GM18909 (cell line): ENCODE data around the gene AATF.

ENCODE experiments used
- ATAC-seq: cut with Tn5 transposase; IDR thresholded peaks from one replicate; pipeline ENCODE4 v1.9.1; 2021; ENCODE audit warnings: mild to moderate bottlenecking; ENCODE audit not compliant: unreplicated experiment, poor library complexity

Gene AATF

DNA sequence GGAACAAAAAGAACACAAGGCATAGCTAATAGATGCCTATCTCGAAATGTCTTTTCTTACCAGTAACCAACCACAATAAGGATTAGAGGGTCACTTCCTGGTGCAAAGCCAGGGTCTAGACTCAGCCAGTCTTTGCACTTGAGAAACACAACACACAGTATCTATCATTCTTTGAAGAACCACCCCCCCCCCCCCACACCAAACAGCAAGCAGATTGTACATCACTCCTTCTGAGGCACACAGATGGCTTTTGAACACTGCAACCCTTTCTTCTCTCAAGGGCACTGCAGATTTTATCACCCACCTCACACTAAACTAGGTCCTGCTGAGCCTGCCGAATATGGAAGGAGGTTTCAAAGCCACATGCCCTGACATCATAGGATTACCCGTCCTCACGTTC lies 145.6 kb downstream of the AATF start:
- no peak for ATAC-seq

DNA sequence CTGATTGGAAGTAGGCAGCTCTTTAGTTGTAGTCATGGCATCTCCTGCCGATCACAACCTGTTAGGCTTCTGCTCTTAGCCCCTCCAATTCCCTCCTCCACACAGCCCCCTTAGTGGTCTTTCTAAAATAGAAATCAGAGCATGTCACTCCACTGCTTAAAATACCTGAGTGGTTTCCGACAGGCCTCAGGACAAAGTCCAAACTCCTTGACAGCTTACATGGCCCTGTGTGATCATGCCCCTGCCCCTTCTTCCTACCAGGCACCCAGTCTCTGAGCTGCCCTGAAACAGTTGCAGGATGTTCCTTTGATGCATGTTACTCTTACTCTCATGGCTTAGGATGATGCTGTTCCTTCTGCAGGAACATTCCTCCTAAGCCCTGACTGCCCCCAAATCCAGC lies 147.3 kb downstream of the AATF start:
- no peak for ATAC-seq

DNA sequence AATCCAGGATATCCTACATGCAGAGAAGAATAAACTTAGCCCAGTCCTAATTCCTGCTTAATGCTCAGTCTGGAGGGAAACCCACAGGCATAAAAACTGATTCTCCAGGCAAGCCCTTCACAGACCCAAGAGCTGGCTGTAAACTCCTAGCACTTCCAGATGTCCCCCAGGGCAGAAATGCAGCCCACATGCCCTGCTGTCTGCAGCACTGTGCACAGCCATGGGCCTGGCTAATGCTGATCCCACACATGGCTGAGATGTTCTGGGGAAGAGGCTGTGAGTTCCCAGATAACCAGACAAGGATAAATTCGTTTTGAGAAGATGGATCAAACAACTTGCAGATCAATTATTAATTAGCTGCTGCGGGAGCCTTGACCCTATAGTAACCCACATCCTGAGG lies 148.4 kb downstream of the AATF start:
- no peak for ATAC-seq

DNA sequence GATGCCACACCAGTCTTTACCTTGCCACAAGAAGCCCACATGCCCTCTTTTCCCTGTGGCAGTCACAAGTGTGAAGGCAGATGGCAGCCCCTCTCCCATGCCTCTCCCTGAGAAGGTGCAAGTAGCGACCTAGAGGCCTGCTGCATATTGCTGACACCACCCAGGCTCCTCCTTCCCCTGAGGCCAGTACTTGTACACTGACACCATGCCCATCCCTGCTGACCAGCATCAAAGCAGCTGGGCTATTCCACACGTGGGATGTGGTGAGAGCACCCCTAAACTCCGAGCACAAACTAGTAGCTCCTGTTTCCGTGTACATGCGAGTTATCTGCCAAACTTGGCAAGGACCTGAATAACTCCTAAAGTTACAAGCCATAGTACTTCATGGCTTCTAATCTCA lies 149.4 kb downstream of the AATF start:
- ATAC-seq = no peak

DNA sequence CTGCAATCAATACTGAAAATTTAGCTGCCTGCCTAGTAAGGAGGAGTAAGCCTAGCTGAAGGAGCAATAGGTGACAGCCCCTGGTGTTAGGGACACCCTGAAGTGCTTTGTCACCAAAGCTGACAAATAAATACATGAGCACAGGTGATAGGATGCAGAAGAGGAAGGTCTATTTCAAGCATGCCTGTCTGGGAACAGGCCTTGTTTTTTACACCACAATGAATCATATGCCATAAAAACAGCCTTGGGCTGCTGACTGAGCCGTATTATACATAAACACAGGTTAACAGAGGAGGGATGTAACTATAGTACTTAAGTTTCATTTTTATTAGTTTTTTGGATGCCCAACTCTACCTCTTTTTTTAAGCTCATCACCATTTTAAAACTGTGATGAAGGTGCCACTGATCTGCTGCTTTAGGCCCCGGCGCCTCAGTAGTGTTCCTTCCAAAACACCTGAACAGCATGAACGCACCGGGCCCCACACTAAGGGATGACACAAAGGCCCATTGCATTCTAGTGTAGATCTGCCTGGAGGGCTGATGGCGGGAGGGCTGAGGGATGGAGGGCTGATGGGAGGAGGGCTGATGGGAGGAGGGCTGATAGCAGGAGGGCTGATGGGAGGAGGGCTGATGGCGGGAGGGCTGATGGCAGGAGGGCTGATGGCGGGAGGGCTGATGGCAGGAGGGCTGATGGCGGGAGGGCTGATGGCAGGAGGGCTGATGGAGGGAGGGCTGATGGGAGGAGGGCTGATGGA lies 150.3 kb downstream of the AATF start:
- no peak for ATAC-seq

DNA sequence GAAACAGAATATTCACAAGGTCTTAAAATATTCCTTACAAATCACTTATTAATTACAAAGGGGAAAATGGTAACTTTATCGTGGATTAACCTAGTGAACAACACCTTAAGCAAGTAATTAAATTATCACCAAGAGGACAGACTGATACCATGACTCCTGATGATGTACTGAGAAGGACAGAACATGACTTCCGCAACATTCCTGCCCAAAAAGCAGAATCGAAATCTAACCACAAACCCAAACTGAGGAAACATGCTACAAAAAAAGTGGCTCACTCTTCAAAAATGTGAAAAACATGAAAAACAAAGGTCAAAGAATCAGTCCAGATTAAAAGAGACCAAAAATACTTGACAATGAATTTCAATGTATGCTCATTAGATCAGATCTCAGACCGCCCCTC lies 151.5 kb downstream of the AATF start:
- no peak for ATAC-seq

DNA sequence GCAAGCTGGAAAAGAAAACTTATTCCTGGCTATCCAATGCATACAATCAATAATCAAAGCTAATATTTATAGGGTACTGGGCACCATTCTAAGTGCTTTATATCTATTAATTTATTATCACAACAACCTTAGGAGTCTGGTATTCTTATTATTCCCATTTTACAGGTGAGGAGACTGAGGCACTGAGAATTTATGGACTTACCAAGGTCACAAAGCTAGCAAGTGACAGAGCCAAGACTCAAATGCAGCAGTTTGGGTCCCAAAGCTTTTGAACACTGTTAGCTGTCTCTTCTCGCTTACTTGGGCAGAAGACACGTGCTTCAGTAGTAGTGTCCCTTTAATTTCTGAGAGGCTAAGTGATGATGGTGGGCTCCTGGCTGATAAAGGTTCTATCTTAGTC lies 152.6 kb downstream of the AATF start:
- no peak for ATAC-seq

DNA sequence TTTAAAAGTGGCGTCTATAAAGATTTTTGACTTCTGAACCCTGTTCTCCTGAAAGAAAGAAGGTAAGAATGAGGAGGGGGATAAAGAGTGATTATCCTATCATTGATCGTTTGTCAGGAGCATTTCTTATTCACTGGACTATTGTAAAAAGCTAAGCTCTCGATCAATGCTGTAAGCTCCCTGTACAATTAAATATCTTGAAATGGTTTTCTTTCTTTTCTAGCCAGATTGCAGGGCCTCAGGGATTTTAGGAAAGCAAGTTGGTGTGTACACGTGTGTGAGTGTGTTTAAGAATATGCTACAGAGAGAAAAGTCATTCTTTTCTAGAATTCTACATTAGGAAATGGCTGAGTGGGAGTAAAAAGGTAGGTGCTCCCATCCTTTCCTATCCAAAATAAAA lies 154.5 kb downstream of the AATF start:
- ATAC-seq = no peak

DNA sequence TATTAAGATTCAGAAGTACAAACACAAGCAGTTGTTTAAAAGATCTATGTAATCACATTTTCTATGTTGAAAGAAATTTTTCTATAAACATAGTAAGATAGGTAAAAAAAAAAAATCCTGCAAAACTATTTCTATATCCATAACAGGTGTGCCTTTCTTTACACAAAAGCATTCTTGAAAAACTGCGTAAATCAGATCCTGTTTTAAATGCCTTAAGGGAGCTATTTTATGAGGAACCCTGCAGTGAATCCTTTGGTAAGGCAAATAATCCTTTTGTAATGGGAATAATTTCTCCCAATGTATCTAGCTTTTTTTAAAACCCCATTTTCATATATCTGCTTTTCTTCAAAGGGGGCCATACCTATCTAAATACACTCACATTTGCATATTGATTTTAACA lies 157.3 kb downstream of the AATF start:
- no peak for ATAC-seq
